Neural progenitor cell (in vitro differentiated cells): ENCODE results near the gene RAB39A.
"Not testable (repeated sequence)": the region's sequence is repeated elsewhere in the genome, so short reads cannot be mapped to it uniquely, and the experiment has no call there.

Experiments
- CTCF ChIP-seq: fragments of 200-600 bp; sonication (generic); IDR thresholded peaks from 2 replicates; pipeline ENCODE4 v1.5.1; 2017; ENCODE audit warnings: antibody characterized with exemption, mild to moderate bottlenecking
- EZH2 ChIP-seq: fragments of 200-600 bp; sonication (generic); IDR thresholded peaks from 2 replicates; pipeline ENCODE4 v1.6.1; 2017; ENCODE audit warnings: antibody characterized with exemption, mild to moderate bottlenecking, moderate library complexity
- EZH2phosphoT487 ChIP-seq: fragments of 200-600 bp; sonication (generic); IDR thresholded peaks from 2 replicates; pipeline ENCODE4 v1.6.1; 2017; ENCODE audit warnings: antibody characterized with exemption

GRCh38 chr11:107881471-107881870 is 46.8 kb upstream of the RAB39A start:
- not testable (repeated sequence) for TF ChIP-seq CTCF, EZH2phosphoT487, EZH2
